T-helper 1 cell treated with Interleukin-12 subunit alpha and Interleukin-12 subunit beta and Interleukin-4 antibody, amounts not matched to agents 30 μg/mL and 1 μg/mL, for 36 hours (primary cell): ENCODE measurements around the gene GABRA6.

Experiments used
- H3K27ac Mint-ChIP-seq: one replicate; pipeline ENCODE4 v1.8.0; 2021; ENCODE audit warnings: mild to moderate bottlenecking, mixed read lengths
- H3K27me3 Mint-ChIP-seq: one replicate; pipeline ENCODE4 v1.8.0; 2021; ENCODE audit warnings: low read depth, mixed read lengths
- H3K36me3 Mint-ChIP-seq: one replicate; pipeline ENCODE4 v1.8.0; 2021; ENCODE audit warnings: low read depth, mixed read lengths
- H3K4me1 Mint-ChIP-seq: one replicate; pipeline ENCODE4 v1.8.0; 2021; ENCODE audit warnings: low read depth, mixed read lengths
- H3K4me3 Mint-ChIP-seq: one replicate; pipeline ENCODE4 v1.8.0; 2021; ENCODE audit warnings: mild to moderate bottlenecking, moderate library complexity, mixed read lengths
- H3K9me3 Mint-ChIP-seq: one replicate; pipeline ENCODE4 v1.8.0; 2021; ENCODE audit warnings: mixed read lengths

GABRA6 gene

DNA sequence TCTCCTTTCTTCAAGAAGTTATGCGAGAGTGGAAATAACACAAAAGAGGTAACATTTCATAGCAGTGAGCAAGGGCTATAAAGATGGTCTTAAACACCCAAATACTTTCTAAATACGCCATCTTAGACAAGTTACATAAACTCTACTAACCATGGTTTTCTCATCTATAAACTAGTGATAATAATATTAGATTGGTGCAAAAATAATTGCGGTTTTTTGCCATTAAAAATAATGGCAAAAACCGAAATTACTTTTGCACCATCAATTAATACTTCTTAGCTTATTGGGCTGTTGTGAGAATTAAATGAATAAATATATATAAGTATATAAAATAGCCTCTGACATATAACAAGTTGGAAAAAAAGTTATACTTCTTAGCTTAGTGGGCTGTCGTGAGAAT, 23.7 kb downstream of the GABRA6 start:
- no peak overlapping the region for H3K27ac Mint-ChIP-seq
- H3K27me3 Mint-ChIP-seq = no peaks in the 10 kb centered on the region

DNA sequence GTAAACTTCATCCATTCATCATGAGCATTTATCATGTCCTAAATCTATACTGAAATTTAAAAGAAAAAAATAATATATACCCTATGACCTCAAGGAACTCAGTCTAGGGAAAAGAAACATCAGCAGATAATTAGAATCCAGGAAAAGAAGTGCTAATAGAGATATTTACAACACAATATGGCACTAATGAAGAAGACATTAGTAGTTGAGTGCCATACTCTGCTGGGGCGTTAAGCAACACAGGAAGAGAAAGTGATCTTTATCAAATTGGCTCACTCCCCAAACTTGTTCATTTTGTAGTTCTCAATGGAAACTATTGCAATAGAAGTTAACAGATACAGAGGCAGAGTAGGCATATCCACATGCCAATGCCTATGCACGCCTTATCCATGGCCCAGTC, 27.5 kb downstream of the GABRA6 start:
- Mint-ChIP-seq H3K27me3 (no peaks in the 10 kb centered on the region), H3K27ac (no peak overlapping the region), H3K36me3 (no peaks in the 10 kb centered on the region), H3K9me3 (no peaks in the 10 kb centered on the region), H3K4me3 (no peak overlapping the region), H3K4me1 (no peaks in the 10 kb centered on the region)

More for the DNA sequence above, 23.7 kb downstream of the GABRA6 start:
- Mint-ChIP-seq H3K36me3 (no peaks in the 10 kb centered on the region), H3K9me3 (no peaks in the 10 kb centered on the region), H3K4me1 (no peaks in the 10 kb centered on the region), H3K4me3 (no peak overlapping the region)

DNA sequence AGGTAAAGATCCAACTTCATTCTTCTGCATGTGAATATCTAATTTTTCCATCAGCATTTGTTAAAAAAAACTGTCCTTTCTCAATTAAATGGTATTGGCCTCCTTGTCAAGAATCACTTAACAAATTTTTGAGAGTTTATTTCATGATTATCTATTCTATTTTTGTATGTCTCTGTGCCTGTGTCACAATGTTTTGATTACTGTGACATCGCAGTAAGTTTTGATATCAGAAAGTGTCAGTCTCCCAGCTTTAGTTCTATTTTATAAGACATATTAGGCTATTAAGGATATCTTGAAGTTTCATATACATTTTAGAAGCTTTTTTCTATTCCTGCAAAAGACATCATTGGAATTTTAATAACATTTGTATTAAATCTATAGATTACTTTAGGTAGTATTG, 33.6 kb downstream of the GABRA6 start:
- no peaks in the 10 kb centered on the region for H3K9me3 Mint-ChIP-seq
- H3K4me3 Mint-ChIP-seq = no peak overlapping the region
- no peaks in the 10 kb centered on the region for H3K27me3 Mint-ChIP-seq
- H3K36me3 Mint-ChIP-seq = no peaks in the 10 kb centered on the region
- no peak overlapping the region for H3K27ac Mint-ChIP-seq
- no peaks in the 10 kb centered on the region for H3K4me1 Mint-ChIP-seq

DNA sequence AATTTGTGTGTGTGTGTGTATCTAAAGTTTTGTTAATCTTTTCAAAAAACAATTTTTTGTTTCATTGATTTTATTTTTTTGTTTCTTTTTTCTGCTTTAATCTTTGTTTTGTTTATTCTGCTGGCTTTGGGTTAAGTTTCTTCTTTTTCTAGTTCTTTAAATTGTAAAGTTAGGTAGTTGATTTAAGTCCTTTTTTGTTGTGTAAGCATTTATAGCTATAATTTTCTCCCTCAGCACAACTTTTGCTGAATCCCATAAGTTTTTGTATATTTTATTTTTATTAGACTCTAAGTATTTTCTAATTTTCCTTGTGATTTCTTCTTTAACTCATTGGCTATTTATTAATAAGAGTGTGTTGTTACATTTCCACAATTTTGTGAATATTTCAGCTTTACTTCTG, 34.9 kb downstream of the GABRA6 start:
- no peaks in the 10 kb centered on the region for H3K36me3 Mint-ChIP-seq
- H3K4me3 Mint-ChIP-seq = no peak overlapping the region
- peaks cover 4% of the 10 kb centered on the region for H3K9me3 Mint-ChIP-seq
- H3K27ac Mint-ChIP-seq = no peak overlapping the region
- H3K27me3 Mint-ChIP-seq = no peaks in the 10 kb centered on the region
- no peaks in the 10 kb centered on the region for H3K4me1 Mint-ChIP-seq

DNA sequence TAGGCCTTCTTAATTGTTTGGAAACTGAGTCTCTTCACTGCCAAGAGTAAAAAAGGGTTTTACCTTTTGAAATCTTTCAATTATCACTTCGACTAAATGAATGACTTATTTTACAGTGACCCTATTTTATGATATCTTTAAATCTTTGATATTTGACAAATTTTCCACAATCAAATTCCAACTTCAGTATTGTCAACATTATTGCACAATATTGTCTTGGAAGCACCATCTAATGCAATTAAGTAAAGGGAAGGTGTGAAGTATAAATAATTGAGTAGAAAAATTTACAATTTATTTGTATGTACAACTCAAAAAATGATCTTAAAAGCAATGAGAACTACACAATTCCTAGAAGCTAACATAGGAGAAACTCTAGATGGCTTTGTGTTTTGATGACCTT, 49.2 kb downstream of the GABRA6 start:
- no peaks in the 10 kb centered on the region for H3K4me1 Mint-ChIP-seq

DNA sequence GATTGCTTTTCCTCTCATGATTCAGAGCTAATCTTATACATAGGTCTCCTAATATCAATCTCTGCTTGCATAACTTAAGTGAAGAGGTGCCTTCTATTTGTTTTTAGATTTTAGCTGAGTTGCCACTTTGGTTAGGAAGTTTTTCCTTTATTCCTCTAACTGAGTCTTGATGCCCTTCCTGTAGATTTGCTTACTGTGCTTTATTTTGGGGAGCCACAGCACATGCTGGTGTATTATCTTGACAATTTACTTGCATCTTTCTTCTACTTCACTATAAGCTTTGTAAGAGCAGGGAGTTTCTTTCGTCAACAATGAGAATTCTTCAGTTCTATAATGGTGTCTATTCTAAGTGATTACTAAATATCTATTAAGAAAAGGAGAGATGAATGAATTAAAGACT, 54.9 kb downstream of the GABRA6 start:
- no peak overlapping the region for H3K27ac Mint-ChIP-seq
- H3K36me3 Mint-ChIP-seq = no peaks in the 10 kb centered on the region
- H3K4me1 Mint-ChIP-seq = no peaks in the 10 kb centered on the region
- no peak overlapping the region for H3K4me3 Mint-ChIP-seq
- H3K27me3 Mint-ChIP-seq = no peaks in the 10 kb centered on the region
- no peaks in the 10 kb centered on the region for H3K9me3 Mint-ChIP-seq

More for the DNA sequence above, 49.2 kb downstream of the GABRA6 start:
- Mint-ChIP-seq H3K4me3 (no peak overlapping the region), H3K27me3 (no peaks in the 10 kb centered on the region), H3K36me3 (no peaks in the 10 kb centered on the region), H3K9me3 (no peaks in the 10 kb centered on the region), H3K27ac (no peak overlapping the region)

DNA sequence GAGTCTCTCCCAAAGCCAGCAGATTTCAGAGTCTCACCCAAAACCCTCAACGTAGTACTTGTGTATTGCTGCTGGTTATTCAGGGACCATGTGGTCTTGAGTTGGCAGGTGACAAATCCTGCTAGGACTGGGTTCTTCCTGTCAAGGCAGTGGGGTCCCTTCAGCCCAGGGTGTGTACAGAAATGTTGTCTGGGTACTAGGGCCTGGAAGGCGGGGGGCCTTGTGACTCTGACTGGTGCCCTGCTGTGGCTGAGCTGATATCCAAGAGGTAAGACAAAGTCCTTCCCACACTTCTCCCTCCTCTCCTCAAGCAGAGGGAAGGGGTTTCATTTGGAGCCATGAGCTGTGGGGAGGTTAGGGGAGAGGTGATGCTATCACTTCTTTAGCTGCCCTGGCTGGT, 58.8 kb downstream of the GABRA6 start:
- H3K36me3 Mint-ChIP-seq = no peaks in the 10 kb centered on the region
- H3K27me3 Mint-ChIP-seq = no peaks in the 10 kb centered on the region
- no peak overlapping the region for H3K4me3 Mint-ChIP-seq
- H3K4me1 Mint-ChIP-seq = no peaks in the 10 kb centered on the region
- H3K27ac Mint-ChIP-seq = no peak overlapping the region
- H3K9me3 Mint-ChIP-seq = no peaks in the 10 kb centered on the region

DNA sequence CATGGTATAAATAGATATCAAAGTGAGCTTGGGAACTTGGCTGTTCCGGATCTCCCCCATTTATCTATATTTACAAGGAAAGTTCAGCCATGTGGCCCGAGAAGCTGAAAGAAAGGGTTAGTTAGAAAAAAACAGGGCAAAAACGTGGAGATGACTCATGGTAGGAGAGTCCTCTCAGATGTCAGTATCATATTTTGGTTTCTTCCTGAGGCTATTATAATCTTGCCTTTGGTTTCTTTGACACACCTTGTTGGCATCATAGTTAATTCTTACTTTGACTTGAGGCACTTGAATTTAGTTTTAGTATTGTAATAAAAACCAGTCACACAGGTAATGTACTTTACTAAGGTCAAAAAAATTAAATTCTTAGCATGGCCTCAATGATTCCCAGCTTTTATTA, 59.9 kb downstream of the GABRA6 start:
- H3K27me3 Mint-ChIP-seq = no peaks in the 10 kb centered on the region
- H3K9me3 Mint-ChIP-seq = no peaks in the 10 kb centered on the region
- H3K4me1 Mint-ChIP-seq = no peaks in the 10 kb centered on the region
- H3K36me3 Mint-ChIP-seq = no peaks in the 10 kb centered on the region
- H3K4me3 Mint-ChIP-seq = no peak overlapping the region
- H3K27ac Mint-ChIP-seq = no peak overlapping the region

DNA sequence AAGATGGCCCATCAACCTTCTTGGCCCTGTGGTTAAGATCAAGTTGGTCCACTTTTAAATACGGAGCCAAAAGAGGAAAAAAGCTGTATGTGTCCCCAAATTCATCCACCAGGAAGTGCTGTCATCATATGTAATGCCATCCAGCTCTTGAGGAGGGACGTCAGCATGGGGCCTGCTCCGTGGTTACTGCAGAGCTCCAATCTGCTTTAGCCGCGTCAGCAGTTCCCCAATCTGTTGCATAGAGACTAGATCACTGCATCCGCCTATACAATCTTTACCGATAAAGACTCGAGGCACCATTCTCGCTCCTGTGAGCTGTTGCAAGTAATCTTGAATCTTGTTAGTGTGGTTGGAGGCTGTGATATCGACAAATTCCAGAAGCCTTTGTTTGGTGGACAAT, 65.7 kb downstream of the GABRA6 start:
- H3K36me3 Mint-ChIP-seq = no peaks in the 10 kb centered on the region
- H3K9me3 Mint-ChIP-seq = peaks cover 6% of the 10 kb centered on the region
- no peak overlapping the region for H3K4me3 Mint-ChIP-seq
- no peaks in the 10 kb centered on the region for H3K27me3 Mint-ChIP-seq
- no peaks in the 10 kb centered on the region for H3K4me1 Mint-ChIP-seq
- no peak overlapping the region for H3K27ac Mint-ChIP-seq
